WTC11 (cell line): ENCODE data around the gene DNAJB11. TPM values are rescaled to one million over a fixed set of nuclear protein-coding genes. Genes with fewer than 3 reads are reported as not detected.

Experiments used
- ATAC-seq: fragments of 200-7000 bp; cut with Tn5 transposase; 2 replicates; pipeline ENCODE4 v1.10.0; 2021; ENCODE audit warnings: mild to moderate bottlenecking, moderate library complexity
- CTCF ChIA-PET: fragments of 300-600 bp; sonication (Branson Sonifier 250); formaldehyde crosslinking; loops from one replicate; lab custom pipeline; 2021; ENCODE audit warnings: antibody characterized with exemption; lab: Charles Lee
- POLR2A ChIA-PET: fragments of 350-600 bp; sonication (Branson Sonifier 250); formaldehyde crosslinking; loops from one replicate; lab custom pipeline; 2021; ENCODE audit warnings: antibody characterized with exemption; lab: Charles Lee
- DNase-seq: peaks from one replicate; pipeline ENCODE4 v3.0.0; 2021; ENCODE audit warnings: low spot score
- H3K27ac Mint-ChIP-seq: 2 replicates; pipeline ENCODE4 v1.8.0; 2021; ENCODE audit warnings: mixed read lengths
- H3K27me3 Mint-ChIP-seq: 2 replicates; pipeline ENCODE4 v1.8.0; 2021; ENCODE audit warnings: low read depth, mild to moderate bottlenecking, moderate library complexity, mixed read lengths
- H3K36me3 Mint-ChIP-seq: 2 replicates; pipeline ENCODE4 v1.8.0; 2021; ENCODE audit warnings: mixed read lengths
- H3K4me1 Mint-ChIP-seq: 2 replicates; pipeline ENCODE4 v1.8.0; 2022; ENCODE audit warnings: mixed read lengths
- H3K4me3 Mint-ChIP-seq: 2 replicates; pipeline ENCODE4 v1.8.0; 2021; ENCODE audit warnings: mild to moderate bottlenecking, moderate library complexity, mixed read lengths
- H3K9me3 Mint-ChIP-seq: 2 replicates; pipeline ENCODE4 v1.8.0; 2021; ENCODE audit warnings: mixed read lengths
- ATF2 ChIP-seq: sonication (generic); formaldehyde crosslinking; IDR thresholded peaks from 2 replicates; pipeline ENCODE4 v1.8.1; 2022; ENCODE audit warnings: low read depth, missing genetic modification reagents, borderline replicate concordance
- CBFB ChIP-seq: sonication (generic); formaldehyde crosslinking; IDR thresholded peaks from 2 replicates; pipeline ENCODE4 v1.8.1; 2022; ENCODE audit warnings: mild to moderate bottlenecking, low read depth, missing genetic modification reagents
- CREM ChIP-seq: sonication (generic); formaldehyde crosslinking; IDR thresholded peaks from 2 replicates; pipeline ENCODE4 v1.8.1; 2022; ENCODE audit warnings: mild to moderate bottlenecking, missing genetic modification reagents, moderate library complexity
- ELF4 ChIP-seq: sonication (generic); formaldehyde crosslinking; IDR thresholded peaks from 2 replicates; pipeline ENCODE4 v1.8.1; 2022; ENCODE audit warnings: low read depth, mild to moderate bottlenecking, moderate library complexity, missing genetic modification reagents
- ETV6 ChIP-seq: sonication (generic); formaldehyde crosslinking; IDR thresholded peaks from 2 replicates; pipeline ENCODE4 v1.8.1; 2022; ENCODE audit warnings: mild to moderate bottlenecking, missing genetic modification reagents
- FOXJ3 ChIP-seq: sonication (generic); formaldehyde crosslinking; IDR thresholded peaks from 2 replicates; pipeline ENCODE4 v1.9.0; 2021; ENCODE audit warnings: missing genetic modification reagents, mild to moderate bottlenecking, borderline replicate concordance
- FOXK1 ChIP-seq: sonication (generic); formaldehyde crosslinking; IDR thresholded peaks from 2 replicates; pipeline ENCODE4 v1.8.0; 2022; ENCODE audit warnings: mild to moderate bottlenecking, moderate library complexity, missing genetic modification reagents
- FOXP1 ChIP-seq: sonication (generic); formaldehyde crosslinking; IDR thresholded peaks from 2 replicates; pipeline ENCODE4 v1.8.0; 2022; ENCODE audit warnings: missing genetic modification reagents, mild to moderate bottlenecking, moderate library complexity, borderline replicate concordance
- GABPB1 ChIP-seq: sonication (generic); formaldehyde crosslinking; IDR thresholded peaks from 2 replicates; pipeline ENCODE4 v1.8.1; 2023; ENCODE audit warnings: mild to moderate bottlenecking, missing genetic modification reagents
- GTF2I ChIP-seq: fragments of 250-450 bp; sonication (Bioruptor Pico); conservative IDR thresholded peaks from 2 replicates; pipeline ENCODE4 v1.4.0; 2021; ENCODE audit warnings: mild to moderate bottlenecking
- HMGXB4 ChIP-seq: sonication (generic); formaldehyde crosslinking; IDR thresholded peaks from 2 replicates; pipeline ENCODE4 v1.8.1; 2023; ENCODE audit warnings: mild to moderate bottlenecking, moderate library complexity, missing genetic modification reagents
- MAX ChIP-seq: sonication (generic); formaldehyde crosslinking; IDR thresholded peaks from 2 replicates; pipeline ENCODE4 v1.8.0; 2022; ENCODE audit warnings: mild to moderate bottlenecking, missing genetic modification reagents
- MXD4 ChIP-seq: fragments of 250-450 bp; sonication (Bioruptor Pico); IDR thresholded peaks from 2 replicates; pipeline ENCODE4 v1.8.0; 2021; ENCODE audit warnings: mild to moderate bottlenecking, moderate library complexity, borderline replicate concordance
- NFATC4 ChIP-seq: fragments of 250-450 bp; sonication (Bioruptor Pico); IDR thresholded peaks from 2 replicates; pipeline ENCODE4 v1.9.0; 2021; ENCODE audit warnings: mild to moderate bottlenecking
- NFE2L1 ChIP-seq: sonication (generic); formaldehyde crosslinking; IDR thresholded peaks from 2 replicates; pipeline ENCODE4 v1.8.1; 2023; ENCODE audit warnings: missing genetic modification reagents
- RORB ChIP-seq: fragments of 250-450 bp; sonication (Bioruptor Pico); IDR thresholded peaks from 2 replicates; pipeline ENCODE4 v1.9.0; 2021; ENCODE audit warnings: mild to moderate bottlenecking
- TEAD1 ChIP-seq: sonication (generic); formaldehyde crosslinking; IDR thresholded peaks from 2 replicates; pipeline ENCODE4 v1.8.0; 2022; ENCODE audit warnings: mild to moderate bottlenecking, missing genetic modification reagents
- ZNF121 ChIP-seq: sonication (generic); formaldehyde crosslinking; IDR thresholded peaks from 2 replicates; pipeline ENCODE4 v1.8.0; 2023; ENCODE audit warnings: missing genetic modification reagents
- ZNF232 ChIP-seq: sonication (generic); formaldehyde crosslinking; IDR thresholded peaks from 2 replicates; pipeline ENCODE4 v1.8.0; 2022; ENCODE audit warnings: mild to moderate bottlenecking, missing genetic modification reagents
- ZNF263 ChIP-seq: sonication (generic); formaldehyde crosslinking; IDR thresholded peaks from 2 replicates; pipeline ENCODE4 v1.8.1; 2022; ENCODE audit warnings: low read depth, mild to moderate bottlenecking, moderate library complexity, missing genetic modification reagents
- ZNF396 ChIP-seq: fragments of 250-450 bp; sonication (Bioruptor Pico); IDR thresholded peaks from 2 replicates; pipeline ENCODE4 v1.8.0; 2021; ENCODE audit warnings: mild to moderate bottlenecking, moderate library complexity, borderline replicate concordance
- total RNA-seq: library from RNA; stranded (reverse); gene quantifications from 3 replicates; pipeline ENCODE4 v1.2.3, GENCODE V29; 2021
- TF ChIP-seq, protein P1 (sequence below): fragments of 200-600 bp; IDR thresholded peaks from 2 replicates; pipeline ENCODE4 v1.8.0; 2022; ENCODE audit warnings: antibody characterized with exemption
- TF ChIP-seq, protein P2 (sequence below): fragments of 250-450 bp; sonication (Bioruptor Pico); IDR thresholded peaks from 2 replicates; pipeline ENCODE4 v1.8.0; 2021; ENCODE audit warnings: mild to moderate bottlenecking
- TF ChIP-seq, protein P3 (sequence below): fragments of 250-450 bp; sonication (Bioruptor Pico); IDR thresholded peaks from 2 replicates; pipeline ENCODE4 v2.1.2; 2022; ENCODE audit warnings: mild to moderate bottlenecking, moderate library complexity

Gene DNAJB11
- total RNA-seq, 1 experiment from 2014 or later: 56.3 TPM

DNA sequence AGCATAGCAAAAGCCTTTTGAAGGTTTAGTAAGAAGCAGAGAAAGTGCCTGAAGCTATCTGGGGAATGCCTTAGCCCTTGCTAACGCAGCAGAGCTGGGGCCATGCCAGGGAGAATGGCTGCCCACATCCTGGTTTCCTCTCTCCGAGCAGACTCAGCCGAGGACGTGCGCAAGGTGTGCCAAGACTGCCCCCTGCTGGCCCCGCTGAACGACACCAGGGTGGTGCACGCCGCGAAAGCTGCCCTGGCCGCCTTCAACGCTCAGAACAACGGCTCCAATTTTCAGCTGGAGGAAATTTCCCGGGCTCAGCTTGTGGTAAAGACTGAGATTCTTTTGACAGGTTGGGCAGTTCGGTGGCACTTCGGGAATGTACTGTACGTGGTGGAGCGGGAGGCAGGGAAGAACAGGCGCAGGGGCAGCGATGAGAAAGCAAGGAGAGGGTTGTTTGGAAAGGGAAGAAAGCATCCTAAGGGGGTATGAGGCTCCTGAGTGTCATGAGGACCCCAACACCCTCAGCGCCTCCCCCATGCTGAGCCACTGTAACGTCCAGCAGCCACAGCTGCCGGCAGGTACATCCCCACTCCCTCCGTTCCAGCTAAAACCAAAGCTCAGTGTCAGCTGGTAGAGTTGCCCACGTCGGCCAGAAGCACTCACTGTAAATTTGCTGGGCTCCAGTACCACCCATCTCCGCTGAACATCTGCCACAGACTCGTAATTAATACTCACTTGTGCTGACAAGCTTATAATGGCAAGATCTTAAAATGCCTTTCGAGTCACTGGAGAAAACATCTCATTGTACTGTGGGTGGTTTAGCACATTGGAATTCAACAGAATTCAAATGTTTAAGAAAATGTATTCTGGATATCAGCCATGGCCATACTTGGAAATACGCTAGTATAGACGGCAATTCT is 46.8 kb downstream of the DNAJB11 start:
- ChIA-PET POLR2A (interaction anchor here (0.6 to 2.8 kb wide), 5 partner anchors 19 to 173 kb away, joined by 3 to 14 read pairs (median 3); partner anchors contain the start of genes DNAJB11 and EIF4A2), CTCF (interaction anchor here (0.6 to 4.7 kb wide), 49 partner anchors 9 to 640 kb away, joined by 3 to 81 read pairs (median 5); partner anchors contain the start of genes DNAJB11 and FETUB)
- peak; percentile 82 for DNase-seq
- no peak overlapping the region for H3K27ac Mint-ChIP-seq
- peaks cover 25% of the 10 kb centered on the region for H3K27me3 Mint-ChIP-seq
- peak; percentile 95 for ATAC-seq
- TF ChIP-seq CREM (CRISPR knock-in tag) (no peak), NFE2L1 (peak; percentile 22; the same call in 1 of the 2 replicates), RORB (CRISPR knock-in tag) (no peak), FOXP1 (CRISPR knock-in tag) (peak; percentile 36; the same call in 1 of the 2 replicates), TEAD1 (CRISPR knock-in tag) (peak; percentile 37; the same call in 1 of the 2 replicates), CBFB (no peak), ATF2 (CRISPR knock-in tag) (no peak), NFATC4 (no peak), MAX (CRISPR knock-in tag) (peak; percentile 60), FOXK1 (CRISPR knock-in tag) (peak; percentile 50; the same call in 1 of the 2 replicates), ZNF121 (0 out of 2 replicates have a peak, but pooled peaks have one; percentile 37), GABPB1 (CRISPR knock-in tag) (0 out of 2 replicates have a peak, but pooled peaks have one; percentile 8), HMGXB4 (CRISPR knock-in tag) (peak; percentile 65; the same call in 1 of the 2 replicates), ETV6 (CRISPR knock-in tag) (0 out of 2 replicates have a peak, but pooled peaks have one; percentile 11)
- TF ChIP-seq, protein P1, sequence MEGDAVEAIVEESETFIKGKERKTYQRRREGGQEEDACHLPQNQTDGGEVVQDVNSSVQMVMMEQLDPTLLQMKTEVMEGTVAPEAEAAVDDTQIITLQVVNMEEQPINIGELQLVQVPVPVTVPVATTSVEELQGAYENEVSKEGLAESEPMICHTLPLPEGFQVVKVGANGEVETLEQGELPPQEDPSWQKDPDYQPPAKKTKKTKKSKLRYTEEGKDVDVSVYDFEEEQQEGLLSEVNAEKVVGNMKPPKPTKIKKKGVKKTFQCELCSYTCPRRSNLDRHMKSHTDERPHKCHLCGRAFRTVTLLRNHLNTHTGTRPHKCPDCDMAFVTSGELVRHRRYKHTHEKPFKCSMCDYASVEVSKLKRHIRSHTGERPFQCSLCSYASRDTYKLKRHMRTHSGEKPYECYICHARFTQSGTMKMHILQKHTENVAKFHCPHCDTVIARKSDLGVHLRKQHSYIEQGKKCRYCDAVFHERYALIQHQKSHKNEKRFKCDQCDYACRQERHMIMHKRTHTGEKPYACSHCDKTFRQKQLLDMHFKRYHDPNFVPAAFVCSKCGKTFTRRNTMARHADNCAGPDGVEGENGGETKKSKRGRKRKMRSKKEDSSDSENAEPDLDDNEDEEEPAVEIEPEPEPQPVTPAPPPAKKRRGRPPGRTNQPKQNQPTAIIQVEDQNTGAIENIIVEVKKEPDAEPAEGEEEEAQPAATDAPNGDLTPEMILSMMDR: peak; percentile 86
- peaks cover 18% of the 10 kb centered on the region for H3K4me1 Mint-ChIP-seq
- H3K36me3 Mint-ChIP-seq: no peaks in the 10 kb centered on the region
- peak overlapping the region; percentile 58 for H3K4me3 Mint-ChIP-seq
- no peaks in the 10 kb centered on the region for H3K9me3 Mint-ChIP-seq

DNA sequence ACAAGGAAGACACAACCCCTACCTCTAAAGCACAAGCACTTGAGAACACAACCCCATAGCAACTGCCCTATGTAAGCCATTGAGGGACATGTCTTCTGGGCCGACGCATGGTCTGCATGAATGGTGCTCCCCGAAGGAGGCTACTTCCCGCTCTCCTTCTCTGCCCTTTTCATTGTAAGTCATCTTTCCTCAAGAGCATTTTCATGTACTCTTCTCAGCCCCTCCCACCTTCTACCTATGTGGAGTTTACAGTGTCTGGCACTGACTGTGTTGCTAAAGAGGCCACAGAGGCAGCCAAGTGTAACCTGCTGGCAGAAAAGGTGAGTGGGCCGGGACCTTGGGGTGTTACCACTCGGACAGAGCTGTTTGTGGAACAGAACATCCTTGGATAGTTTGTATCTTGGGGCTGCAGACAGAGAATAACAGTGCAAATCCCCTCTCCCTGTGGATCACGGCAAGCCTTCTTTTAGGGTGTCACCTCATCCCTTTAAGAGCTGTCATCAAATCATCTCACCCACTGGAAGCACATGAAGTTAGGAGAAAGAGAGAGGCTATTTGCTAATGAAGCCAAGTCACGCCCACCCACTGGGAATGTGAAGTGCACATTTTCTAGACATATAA is 47.9 kb downstream of the DNAJB11 start:
- Mint-ChIP-seq H3K4me1 (peaks cover 18% of the 10 kb centered on the region), H3K27ac (no peak overlapping the region), H3K36me3 (no peaks in the 10 kb centered on the region), H3K27me3 (peaks cover 25% of the 10 kb centered on the region), H3K4me3 (no peak overlapping the region), H3K9me3 (no peaks in the 10 kb centered on the region)
- CTCF ChIA-PET: interaction anchor here (1.0 to 1.9 kb wide), 5 partner anchors 8 to 103 kb away, joined by 3 to 15 read pairs (median 4); partner anchors contain the start of gene FETUB
- TF ChIP-seq ZNF263 (CRISPR knock-in tag) (no peak), MXD4 (CRISPR knock-in tag) (no peak), TEAD1 (CRISPR knock-in tag) (no peak), ZNF396 (no peak), ZNF232 (CRISPR knock-in tag) (no peak), NFE2L1 (no peak), FOXJ3 (CRISPR knock-in tag) (no peak), ETV6 (CRISPR knock-in tag) (no peak), GTF2I (CRISPR knock-in tag) (no peak), GABPB1 (CRISPR knock-in tag) (no peak), ELF4 (no peak)
- TF ChIP-seq, protein P2, sequence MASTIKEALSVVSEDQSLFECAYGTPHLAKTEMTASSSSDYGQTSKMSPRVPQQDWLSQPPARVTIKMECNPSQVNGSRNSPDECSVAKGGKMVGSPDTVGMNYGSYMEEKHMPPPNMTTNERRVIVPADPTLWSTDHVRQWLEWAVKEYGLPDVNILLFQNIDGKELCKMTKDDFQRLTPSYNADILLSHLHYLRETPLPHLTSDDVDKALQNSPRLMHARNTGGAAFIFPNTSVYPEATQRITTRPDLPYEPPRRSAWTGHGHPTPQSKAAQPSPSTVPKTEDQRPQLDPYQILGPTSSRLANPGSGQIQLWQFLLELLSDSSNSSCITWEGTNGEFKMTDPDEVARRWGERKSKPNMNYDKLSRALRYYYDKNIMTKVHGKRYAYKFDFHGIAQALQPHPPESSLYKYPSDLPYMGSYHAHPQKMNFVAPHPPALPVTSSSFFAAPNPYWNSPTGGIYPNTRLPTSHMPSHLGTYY (CRISPR knock-in tag): no peak
- TF ChIP-seq, protein P3, sequence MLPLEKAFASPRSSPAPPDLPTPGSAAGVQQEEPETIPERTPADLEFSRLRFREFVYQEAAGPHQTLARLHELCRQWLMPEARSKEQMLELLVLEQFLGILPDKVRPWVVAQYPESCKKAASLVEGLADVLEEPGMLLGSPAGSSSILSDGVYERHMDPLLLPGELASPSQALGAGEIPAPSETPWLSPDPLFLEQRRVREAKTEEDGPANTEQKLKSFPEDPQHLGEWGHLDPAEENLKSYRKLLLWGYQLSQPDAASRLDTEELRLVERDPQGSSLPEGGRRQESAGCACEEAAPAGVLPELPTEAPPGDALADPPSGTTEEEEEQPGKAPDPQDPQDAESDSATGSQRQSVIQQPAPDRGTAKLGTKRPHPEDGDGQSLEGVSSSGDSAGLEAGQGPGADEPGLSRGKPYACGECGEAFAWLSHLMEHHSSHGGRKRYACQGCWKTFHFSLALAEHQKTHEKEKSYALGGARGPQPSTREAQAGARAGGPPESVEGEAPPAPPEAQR: no peak
- no peak for ATAC-seq
- no peak for DNase-seq
- POLR2A ChIA-PET: interaction anchor here (0.6 kb wide), 1 partner anchor 23 kb away, joined by 6 read pairs; no protein-coding TSS in a partner anchor
